Left ventricle myocardium inferior (tissue), 1 donor: ENCODE measurements around the gene KNDC1. TPM values are rescaled to one million over a fixed set of nuclear protein-coding genes. Genes with fewer than 3 reads are reported as not detected.

ENCODE experiments used
- DNase-seq: peaks from one replicate; pipeline ENCODE4 v3.0.0-alpha.2; 2020
- H3K27ac ChIP-seq: fragments of 200-600 bp; replicated peaks from 2 replicates; pipeline ENCODE4 v1.8.0; 2021
- H3K27me3 ChIP-seq: fragments of 200-600 bp; 2 replicates; pipeline ENCODE4 v1.8.0; 2021; ENCODE audit warnings: low read depth
- H3K36me3 ChIP-seq: fragments of 200-600 bp; 2 replicates; pipeline ENCODE4 v1.8.0; 2021
- H3K4me1 ChIP-seq: fragments of 200-600 bp; 2 replicates; pipeline ENCODE4 v1.8.0; 2021
- H3K4me3 ChIP-seq: fragments of 200-600 bp; 2 replicates; pipeline ENCODE4 v1.8.0; 2021; ENCODE audit warnings: mild to moderate bottlenecking, moderate library complexity
- H3K9me3 ChIP-seq: fragments of 200-600 bp; replicated peaks from 2 replicates; pipeline ENCODE4 v1.8.0; 2021
- intact Hi-C: fragments of 100-400 bp; cut with micrococcal nuclease; formaldehyde crosslinking; loops from one replicate; pipeline ENCODE4 v1.11.0; 2022
- total RNA-seq: library from RNA; stranded (reverse); fragmentation: NEBNext Ultra II Directional; extraction: Animal tissue kit (Norgen Biotek cat#: 25700); gene quantifications from one replicate; pipeline ENCODE4 v1.2.1, GENCODE V29; 2021
- TF ChIP-seq, protein P1 (sequence below): fragments of 200-600 bp; IDR thresholded peaks from 2 replicates; pipeline ENCODE4 v1.8.0; 2021; ENCODE audit warnings: antibody characterized with exemption, mild to moderate bottlenecking, borderline replicate concordance
- donor health status: DM: no; HTN: yes; CAD: no; lungs with severe emphysema.

Gene KNDC1
- total RNA-seq, 1 donor from 2014 or later = 0.11 TPM

DNA sequence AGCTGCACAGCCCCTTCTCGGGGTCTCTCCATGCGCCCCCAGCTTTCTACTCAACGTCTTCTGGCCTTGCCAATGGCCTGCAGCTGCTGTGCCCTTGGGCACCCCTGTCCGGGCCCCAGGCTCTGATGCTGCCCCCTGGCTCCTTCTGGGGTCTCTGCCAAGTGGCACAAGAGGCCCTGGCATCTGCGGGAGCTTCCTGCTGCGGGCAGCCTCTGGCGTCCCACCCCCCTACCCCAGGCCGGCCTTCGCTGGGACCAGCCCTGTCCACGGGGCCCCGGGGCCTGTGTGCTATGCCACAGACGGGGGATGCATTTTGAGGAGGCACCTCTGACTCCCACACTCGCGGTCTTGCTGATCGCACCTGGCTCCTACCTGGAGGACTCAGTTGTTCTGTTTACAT, 80.0 kb downstream of the KNDC1 start:
- Histone ChIP-seq H3K9me3 (no peaks in the 10 kb centered on the region), H3K36me3 (no peaks in the 10 kb centered on the region), H3K27me3 (peaks cover 100% of the 10 kb centered on the region), H3K27ac (no peak overlapping the region), H3K4me3 (no peak overlapping the region), H3K4me1 (peaks cover 20% of the 10 kb centered on the region)
- intact Hi-C loops = no loop called here
- DNase-seq = no peak
- TF ChIP-seq, protein P1, sequence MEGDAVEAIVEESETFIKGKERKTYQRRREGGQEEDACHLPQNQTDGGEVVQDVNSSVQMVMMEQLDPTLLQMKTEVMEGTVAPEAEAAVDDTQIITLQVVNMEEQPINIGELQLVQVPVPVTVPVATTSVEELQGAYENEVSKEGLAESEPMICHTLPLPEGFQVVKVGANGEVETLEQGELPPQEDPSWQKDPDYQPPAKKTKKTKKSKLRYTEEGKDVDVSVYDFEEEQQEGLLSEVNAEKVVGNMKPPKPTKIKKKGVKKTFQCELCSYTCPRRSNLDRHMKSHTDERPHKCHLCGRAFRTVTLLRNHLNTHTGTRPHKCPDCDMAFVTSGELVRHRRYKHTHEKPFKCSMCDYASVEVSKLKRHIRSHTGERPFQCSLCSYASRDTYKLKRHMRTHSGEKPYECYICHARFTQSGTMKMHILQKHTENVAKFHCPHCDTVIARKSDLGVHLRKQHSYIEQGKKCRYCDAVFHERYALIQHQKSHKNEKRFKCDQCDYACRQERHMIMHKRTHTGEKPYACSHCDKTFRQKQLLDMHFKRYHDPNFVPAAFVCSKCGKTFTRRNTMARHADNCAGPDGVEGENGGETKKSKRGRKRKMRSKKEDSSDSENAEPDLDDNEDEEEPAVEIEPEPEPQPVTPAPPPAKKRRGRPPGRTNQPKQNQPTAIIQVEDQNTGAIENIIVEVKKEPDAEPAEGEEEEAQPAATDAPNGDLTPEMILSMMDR = no peak

DNA sequence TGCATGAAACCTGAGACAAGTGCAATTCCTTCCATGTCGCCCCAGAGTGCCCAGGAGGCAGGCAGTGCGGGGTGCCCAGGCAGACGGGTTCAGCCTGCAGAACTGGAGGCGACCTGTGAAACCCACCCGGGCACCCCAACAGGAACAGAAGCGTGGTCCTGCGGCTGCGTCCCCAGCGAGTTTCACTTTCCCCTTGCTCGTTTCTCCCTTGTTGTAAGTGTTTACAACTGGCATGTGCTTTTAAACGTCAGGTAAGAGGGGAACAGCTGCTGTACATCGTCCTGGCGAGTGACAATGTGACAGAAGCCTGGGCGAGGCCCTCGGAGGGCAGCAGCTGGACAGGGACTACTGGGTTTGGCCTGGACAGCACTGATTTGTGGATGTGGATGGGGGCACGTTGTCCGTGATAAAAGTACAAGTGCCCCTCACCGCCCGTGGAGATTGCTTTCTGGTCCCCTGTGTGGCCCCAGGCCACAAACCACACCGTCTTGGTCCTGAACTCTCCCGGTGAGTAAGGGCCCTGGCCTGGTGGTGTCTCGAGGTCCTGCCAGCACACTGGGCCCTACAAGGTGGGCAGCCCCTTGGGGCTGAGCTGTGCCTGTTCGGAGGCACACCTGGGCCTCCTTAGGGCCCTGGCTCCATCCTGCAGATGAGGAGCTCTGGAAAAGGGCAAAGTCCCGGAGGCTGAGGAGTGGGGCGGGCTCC, 81.6 kb downstream of the KNDC1 start:
- TF ChIP-seq, protein P1 = no peak
- intact Hi-C loops = no loop called here

DNA sequence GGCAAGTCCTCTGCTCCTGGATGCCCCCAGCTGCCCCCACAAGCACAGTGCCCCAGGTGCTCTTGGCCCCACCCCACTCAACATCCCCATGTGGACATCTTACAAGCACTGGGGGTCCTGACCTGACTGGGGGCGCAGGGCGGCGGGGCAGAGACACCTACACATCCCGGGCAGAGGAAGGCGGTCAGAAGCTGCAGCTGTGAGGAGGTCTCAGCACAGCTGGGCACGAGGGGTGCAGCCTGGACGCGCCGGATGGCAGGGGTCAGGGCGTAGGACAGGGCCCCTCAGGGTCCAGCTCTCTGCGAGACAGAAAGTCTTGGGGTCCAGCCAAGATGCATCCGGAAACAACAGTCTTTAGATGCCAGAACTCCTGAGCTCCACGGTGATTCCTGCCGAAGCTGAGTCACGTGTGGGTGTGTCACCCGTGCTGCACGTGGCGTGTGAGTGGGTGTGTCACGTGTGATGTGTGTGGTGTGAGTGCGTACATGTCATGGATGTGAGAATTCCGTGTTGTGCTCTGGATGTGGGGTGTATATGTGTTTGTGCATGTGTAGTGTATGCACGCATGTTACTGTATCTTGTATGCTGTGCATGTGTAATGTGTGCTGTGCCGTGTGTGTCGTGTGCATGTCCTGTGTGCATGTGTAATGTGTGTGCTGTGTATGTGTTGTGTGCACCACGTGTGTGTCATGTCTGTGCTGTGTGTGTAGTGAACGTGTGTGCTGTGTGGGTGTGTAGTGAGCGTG, 82.8 kb downstream of the KNDC1 start:
- Histone ChIP-seq H3K27ac (no peak overlapping the region), H3K36me3 (no peaks in the 10 kb centered on the region), H3K4me3 (no peak overlapping the region), H3K4me1 (no peaks in the 10 kb centered on the region), H3K9me3 (no peaks in the 10 kb centered on the region), H3K27me3 (peaks cover 100% of the 10 kb centered on the region)
- TF ChIP-seq, protein P1 = no peak
- DNase-seq = no peak
- intact Hi-C loops = no loop called here

More for the DNA sequence above, 81.6 kb downstream of the KNDC1 start:
- H3K9me3 ChIP-seq = no peaks in the 10 kb centered on the region
- no peaks in the 10 kb centered on the region for H3K36me3 ChIP-seq
- H3K27ac ChIP-seq = no peak overlapping the region
- no peak overlapping the region for H3K4me3 ChIP-seq
- peaks cover 100% of the 10 kb centered on the region for H3K27me3 ChIP-seq
- no peak for DNase-seq
- peaks cover 11% of the 10 kb centered on the region for H3K4me1 ChIP-seq

DNA sequence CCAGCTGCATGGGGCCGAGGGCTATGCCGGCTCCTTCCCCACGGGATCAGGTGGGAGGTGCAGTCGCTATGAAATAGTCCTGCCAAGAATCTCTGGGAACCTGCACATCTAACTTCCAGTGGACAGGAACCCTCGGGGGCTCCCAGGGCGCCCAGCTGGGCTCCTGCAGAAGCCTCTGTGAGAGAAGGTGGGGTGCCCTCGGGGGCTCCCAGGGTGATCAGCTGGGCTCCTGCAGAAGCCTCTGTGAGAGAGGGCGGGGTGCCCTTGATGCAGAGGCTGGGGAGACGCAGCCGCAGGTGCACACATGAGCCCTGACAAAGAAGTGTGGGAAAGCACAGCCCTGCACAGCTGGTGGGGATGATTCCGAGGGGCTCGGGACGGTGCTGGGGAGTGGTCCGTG, 83.6 kb downstream of the KNDC1 start:
- TF ChIP-seq, protein P1 = no peak
- Histone ChIP-seq H3K9me3 (no peaks in the 10 kb centered on the region), H3K4me1 (no peaks in the 10 kb centered on the region), H3K36me3 (no peaks in the 10 kb centered on the region), H3K27ac (no peak overlapping the region), H3K27me3 (peaks cover 100% of the 10 kb centered on the region), H3K4me3 (no peak overlapping the region)
- intact Hi-C loops = no loop called here
- no peak for DNase-seq

DNA sequence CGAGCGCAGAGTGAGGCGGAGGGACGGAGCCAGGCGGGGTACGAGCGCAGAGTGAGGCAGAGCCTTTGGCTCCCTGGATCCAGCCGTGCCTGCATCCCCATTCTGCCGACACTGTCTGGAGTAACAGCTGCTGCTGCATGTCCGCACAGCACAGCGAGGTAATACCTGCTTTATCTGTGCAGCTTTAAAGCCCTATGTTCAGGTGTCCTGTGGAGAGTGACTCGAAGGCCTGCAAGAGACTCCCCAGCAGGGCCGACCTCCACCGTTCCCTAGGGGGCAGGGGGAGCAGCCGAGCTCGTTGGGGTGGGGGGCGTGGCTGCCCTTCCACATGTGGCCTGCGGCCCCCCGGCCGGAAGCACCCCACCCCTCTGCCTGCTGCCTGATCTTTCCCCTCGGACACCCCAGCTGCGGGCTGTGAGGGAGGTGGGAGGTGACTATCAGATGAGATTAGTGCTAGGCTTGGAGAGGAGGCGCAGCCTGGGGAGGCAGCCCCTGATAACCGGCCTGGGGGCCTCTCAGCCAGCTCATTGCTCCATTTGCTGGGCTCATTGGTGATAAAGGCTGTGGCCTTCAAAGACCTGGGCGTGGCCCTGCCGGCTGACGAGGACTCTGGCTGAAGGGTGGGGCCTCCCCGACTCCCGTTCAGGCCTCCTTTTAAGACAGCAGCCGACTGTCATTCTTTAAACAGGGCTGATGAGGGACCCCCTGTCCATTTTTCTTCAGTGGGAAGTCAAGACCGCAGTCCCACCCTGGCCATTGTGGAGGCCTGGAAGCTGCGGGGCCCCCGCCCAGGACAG, 85.6 kb downstream of the KNDC1 start:
- intact Hi-C loops = no loop called here
- TF ChIP-seq, protein P1 = no peak

More for the DNA sequence above, 85.6 kb downstream of the KNDC1 start:
- Histone ChIP-seq H3K4me1 (no peaks in the 10 kb centered on the region), H3K9me3 (no peaks in the 10 kb centered on the region), H3K27ac (no peak overlapping the region), H3K27me3 (peaks cover 99% of the 10 kb centered on the region), H3K4me3 (no peak overlapping the region), H3K36me3 (no peaks in the 10 kb centered on the region)
- no peak for DNase-seq
